GM12878 (cell line): Measurements from ENCODE around the gene PTTG1. TPM values are rescaled to one million over a fixed set of nuclear protein-coding genes. Genes with fewer than 3 reads are reported as not detected.

Experiments
- ATAC-seq: fragments of 200-7000 bp; cut with Tn5 transposase; 3 replicates; pipeline ENCODE4 v1.9.1; 2020; ENCODE audit warnings: mild to moderate bottlenecking, moderate library complexity
- BruUV-seq: library from RNA; stranded (reverse); fragments of 400-500 nt; replicated peaks from 2 replicates; lab custom pipeline; 2021; lab: Mats Ljungman, UMichigan
- CTCF ChIA-PET: fragments of 300-600 bp; sonication (Branson Sonifier 250); formaldehyde crosslinking; extraction: SDS; loops from one replicate; lab custom pipeline; 2021; ENCODE audit warnings: inconsistent platforms; lab: Yijun Ruan, JAX
- POLR2A ChIA-PET: fragments of 350-600 bp; formaldehyde crosslinking; extraction: SDS; loops from one replicate; lab custom pipeline; 2021; ENCODE audit warnings: inconsistent platforms; lab: Charles Lee
- RAD21 ChIA-PET: fragments of 300-600 bp; sonication (Branson Sonifier 250); formaldehyde crosslinking; loops from one replicate; lab custom pipeline; 2023; ENCODE audit warnings: antibody characterized with exemption; ENCODE audit not compliant: unreplicated experiment; lab: Charles Lee
- SMC1A ChIA-PET: fragments of 300-600 bp; sonication (Branson Sonifier 250); formaldehyde crosslinking; loops from one replicate; lab custom pipeline; 2023; ENCODE audit not compliant: unreplicated experiment, uncharacterized antibody; lab: Charles Lee
- DNase-seq: peaks from one replicate; pipeline ENCODE4 v3.0.0-alpha.2; 2011; ENCODE audit warnings: low read depth, low spot score
- FAIRE-seq: peaks from 3 replicates; lab custom pipeline; 2011; peaks lifted over from hg19 to GRCh38; lab: Jason Lieb, UNC
- H2AFZ ChIP-seq: 2 replicates; pipeline ENCODE4 v1.6.0; 2011; ENCODE audit warnings: low read depth, low read length, control low read depth; ENCODE audit not compliant: control insufficient read depth
- H3K27ac ChIP-seq: 2 replicates; pipeline ENCODE4 v1.5.1; 2011; ENCODE audit warnings: control low read depth; ENCODE audit not compliant: control insufficient read depth, insufficient read depth
- H3K27me3 ChIP-seq, 2 experiments: replicated peaks in 1 of 2; 2 replicates each; pipeline versions ENCODE4 v1.6.0 to v1.6.1; 2011; ENCODE audit warnings: low read length in 1 of 2; ENCODE audit not compliant: control insufficient read depth in 2 of 2, insufficient read depth in 2 of 2
- H3K36me3 ChIP-seq, 2 experiments: 2 replicates each; pipeline ENCODE4 v1.5.1; 2011; ENCODE audit warnings: low read length in 1 of 2; ENCODE audit not compliant: control insufficient read depth in 2 of 2, insufficient read depth in 2 of 2
- H3K4me1 ChIP-seq: 2 replicates; pipeline ENCODE4 v1.6.1; 2011; ENCODE audit warnings: mild to moderate bottlenecking, low read length, moderate library complexity, mixed read lengths; ENCODE audit not compliant: control insufficient read depth, insufficient read depth
- H3K4me2 ChIP-seq: 2 replicates; pipeline ENCODE4 v1.6.0; 2011; ENCODE audit warnings: control low read depth; ENCODE audit not compliant: control insufficient read depth, insufficient read depth
- H3K4me3 ChIP-seq: fragments of 200-600 bp; sonication (generic); 2 replicates; pipeline ENCODE4 v1.5.1; 2016
- H3K79me2 ChIP-seq: 2 replicates; pipeline ENCODE4 v1.6.0; 2011; ENCODE audit warnings: low read length; ENCODE audit not compliant: control insufficient read depth, insufficient read depth
- H3K9ac ChIP-seq: 2 replicates; pipeline ENCODE4 v1.8.0; 2011; ENCODE audit warnings: low read length, control low read depth, mixed read lengths; ENCODE audit not compliant: control insufficient read depth, insufficient read depth
- H3K9me3 ChIP-seq: replicated peaks from 3 replicates; pipeline ENCODE4 v1.5.1; 2011; ENCODE audit warnings: mild to moderate bottlenecking, low read length; ENCODE audit not compliant: control insufficient read depth, insufficient read depth
- H4K20me1 ChIP-seq: 2 replicates; pipeline ENCODE4 v1.6.0; 2011; ENCODE audit not compliant: control insufficient read depth, insufficient read depth
- BMI1 ChIP-seq: fragments of 450-650 bp; IDR thresholded peaks from 2 replicates; pipeline ENCODE4 v1.6.1; 2016; ENCODE audit warnings: mild to moderate bottlenecking, moderate library complexity, borderline replicate concordance
- CBFB ChIP-seq: IDR thresholded peaks from 2 replicates; pipeline ENCODE4 v1.6.1; 2016; ENCODE audit warnings: antibody characterized with exemption, low read depth
- CHD2 ChIP-seq: IDR thresholded peaks from 2 replicates; pipeline ENCODE4 v1.6.1; 2011; ENCODE audit warnings: low read depth, low read length, improper control_type of control experiment, borderline replicate concordance
- IRF5 ChIP-seq: fragments of 450-650 bp; IDR thresholded peaks from 2 replicates; pipeline ENCODE4 v1.6.1; 2017; ENCODE audit warnings: borderline replicate concordance
- ZBTB11 ChIP-seq: fragments of 450-650 bp; formaldehyde crosslinking; IDR thresholded peaks from 2 replicates; pipeline ENCODE4 v1.5.0; 2022; ENCODE audit warnings: mild to moderate bottlenecking, missing genetic modification characterization
- in situ Hi-C: fragments of 300-500 bp; cut with MboI; formaldehyde crosslinking; loops from 9 replicates; pipeline ENCODE4 v1.14.3; 2018; ENCODE audit warnings: mixed read lengths
- intact Hi-C: fragments of 100-400 bp; cut with micrococcal nuclease; formaldehyde crosslinking; loops from one replicate; pipeline ENCODE4 v1.14.2; 2022; ENCODE audit not compliant: unreplicated experiment
- polyA plus RNA-seq, 11 experiments: library from polyadenylated mRNA; depleted of rRNA in 4 of 11; unstranded in 6 of 11; stranded (reverse) in 5 of 11; fragments of >200 nt; fragmentation: Nextera tagmentation in 4 of 11; fragmentation: Illumina TruSeq in 1 of 11; extraction: Ambion mirVana in 4 of 11; extraction: Trizol in 1 of 11; gene quantifications; 1 replicate in 1 of 11; 2 replicates in 10 of 11; pipeline versions ENCODE4 v1.2.1 to v1.2.3, GENCODE V29; 2011 to 2016; ENCODE audit warnings: inconsistent platforms in 2 of 11, missing spikeins in 2 of 11, low read depth in 1 of 11
- total RNA-seq, 4 experiments: library from RNA; depleted of rRNA in 3 of 4; stranded (reverse); fragments of >200 nt in 3 of 4; fragmentation: Illumina TruSeq in 1 of 4; extraction: Trizol in 1 of 4; gene quantifications; 2 replicates each; pipeline versions ENCODE4 v1.2.1 to v1.2.3, GENCODE V29; 2013 to 2021

PTTG1 gene
- total and polyA plus RNA-seq, 10 of the 15 experiments (the other 5 are each of a cell fraction or from before 2014, with no cell fraction given), result 154 to 1,033 (median 377) TPM

- Histone ChIP-seq H3K27ac (no peak overlapping the region), H3K4me2 (no peak overlapping the region), H3K9ac (no peak overlapping the region), H3K9me3 (peaks cover 11% of the 10 kb centered on the region), H3K27me3 (no peaks in the 10 kb centered on the region), H4K20me1 (no peaks in the 10 kb centered on the region), H3K79me2 (peaks cover 25% of the 10 kb centered on the region), H3K36me3 (no peaks in the 10 kb centered on the region), H3K4me3 (no peak overlapping the region), H3K4me1 (peaks cover 58% of the 10 kb centered on the region), H2AFZ (no peak overlapping the region)
- intact Hi-C loops, result no loop called here
- RAD21 ChIA-PET, result interaction anchor here (0.7 to 5.1 kb wide), 7 partner anchors 10 to 55 kb away, joined by 3 to 67 read pairs (median 3); partner anchors contain the start of gene SLU7
- BruUV-seq, result no TSS peak
- SMC1A ChIA-PET, result interaction anchor here (1.0 to 4.9 kb wide), 8 partner anchors 8 to 32 kb away, joined by 3 to 81 read pairs (median 5); no protein-coding TSS in a partner anchor
- POLR2A ChIA-PET, result interaction anchor here (0.7 to 2.4 kb wide), 9 partner anchors 8 to 27 kb away, joined by 3 to 22 read pairs (median 3); partner anchors contain the start of gene SLU7
- FAIRE-seq, result no peak
- DNase-seq, result no peak
- CTCF ChIA-PET, result interaction anchor here (0.6 to 1.4 kb wide), 4 partner anchors 13 to 98 kb away, joined by 3 to 6 read pairs (median 4); no protein-coding TSS in a partner anchor
- ATAC-seq, result no peak
- in situ Hi-C loops, result no loop called here
- TF ChIP-seq BMI1, result no peak
- TF ChIP-seq ZBTB11 (CRISPR knock-in tag), result no peak
- TF ChIP-seq IRF5, result no peak
- no peak for TF ChIP-seq CHD2
- no peak for TF ChIP-seq CBFB
These were observed 24.1 kb downstream of the PTTG1 start for GRCh38 chr5:160445751-160446150.
